ENCODE results near the gene RPL23.

The RPL23 gene

DNA sequence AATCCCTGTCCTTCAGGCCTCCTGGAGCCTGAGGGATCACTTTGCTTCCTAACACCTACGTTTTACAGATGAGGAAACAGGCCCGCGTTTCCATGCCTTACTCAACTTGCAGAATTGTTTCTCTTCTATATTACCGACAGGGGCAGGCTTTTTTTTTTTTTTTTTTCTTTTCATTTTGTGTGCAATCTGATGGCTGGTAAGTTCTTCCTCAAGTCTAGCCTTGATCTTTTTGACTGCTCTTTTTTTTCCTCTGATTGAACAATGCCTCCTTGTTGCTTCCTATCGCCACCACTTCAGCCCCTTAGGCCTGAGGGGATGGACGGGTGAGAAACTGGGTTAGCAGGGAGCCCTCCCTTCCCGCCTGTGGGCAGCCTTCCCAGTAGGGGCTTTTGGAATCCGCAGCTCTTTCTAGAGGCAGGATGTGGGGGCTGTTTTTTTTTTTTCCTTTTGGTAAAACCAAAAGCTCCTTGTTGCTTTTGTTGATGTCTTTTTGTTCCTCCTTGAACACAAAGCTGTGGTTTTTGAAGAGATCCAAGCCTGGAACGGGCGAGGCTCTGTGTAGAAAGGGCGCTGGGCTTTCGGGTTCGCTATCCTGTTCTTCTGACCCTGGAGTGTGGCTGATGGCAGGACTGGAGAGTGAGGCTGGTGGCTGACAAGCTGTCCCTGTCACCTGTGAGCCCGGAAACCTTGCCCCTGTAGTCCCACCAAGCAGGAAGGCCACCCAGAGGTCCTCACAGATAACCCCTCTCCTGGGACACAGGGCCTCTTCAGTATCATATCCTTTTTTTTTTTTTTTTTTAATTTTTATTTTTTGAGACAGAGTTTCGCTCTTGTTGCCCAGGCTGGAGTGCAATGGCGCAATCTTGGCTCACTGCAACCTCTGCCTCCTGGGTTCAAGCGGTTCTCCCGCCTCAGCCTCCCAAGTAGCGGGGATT, 30.3 kb upstream of the RPL23 start:
- no peak for DNase-seq

DNA sequence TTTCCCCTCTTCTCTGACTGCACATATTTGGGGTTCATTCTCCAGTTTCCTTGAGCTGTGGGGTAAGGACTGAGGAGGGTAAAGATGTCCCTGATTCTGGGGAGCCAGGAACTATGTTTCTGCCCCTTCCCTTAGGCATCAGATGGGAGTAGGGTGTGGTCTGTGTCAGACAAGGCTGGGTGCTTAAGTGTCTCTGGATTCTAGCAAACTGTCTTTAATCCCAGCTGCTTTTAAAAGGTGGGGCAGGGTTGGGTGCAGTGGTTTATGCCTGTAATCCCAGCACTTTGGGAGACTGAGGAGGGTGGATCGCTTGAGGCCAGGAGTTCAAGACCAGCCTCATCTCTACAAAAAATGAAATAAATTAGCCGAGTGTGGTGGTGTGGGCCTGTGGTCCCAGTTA, 29.3 kb upstream of the RPL23 start:
- DNase-seq = no peak

DNA sequence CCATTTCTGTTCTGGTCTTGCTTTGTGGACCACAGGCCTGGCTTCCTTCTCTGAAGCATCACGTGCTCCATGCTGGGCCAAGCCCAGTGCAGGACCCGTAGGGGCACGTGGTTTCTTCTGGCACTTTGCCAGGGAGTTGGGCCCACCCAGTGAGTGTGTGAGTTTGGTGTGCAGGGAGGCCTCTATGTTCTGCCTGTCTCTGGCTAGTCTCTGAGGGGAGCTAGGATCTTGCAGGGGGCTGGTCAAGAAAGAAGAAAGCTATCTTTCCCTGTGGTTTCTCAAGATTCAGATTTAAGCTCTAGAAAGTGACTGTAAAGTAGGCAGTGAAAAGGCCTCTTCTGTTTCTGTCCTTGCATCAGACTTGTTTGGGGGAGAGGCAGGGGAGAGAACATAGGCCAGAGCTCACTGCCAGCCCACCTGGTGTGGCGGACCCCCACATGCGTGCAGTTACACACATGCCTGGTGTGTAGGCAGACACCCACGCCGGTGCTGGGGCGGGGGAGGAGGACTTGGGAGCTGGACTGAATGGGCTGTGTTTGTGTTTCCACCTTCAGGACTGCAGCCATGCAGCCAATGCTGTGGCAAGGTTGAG, 28.2 kb upstream of the RPL23 start:
- DNase-seq = no peak

DNA sequence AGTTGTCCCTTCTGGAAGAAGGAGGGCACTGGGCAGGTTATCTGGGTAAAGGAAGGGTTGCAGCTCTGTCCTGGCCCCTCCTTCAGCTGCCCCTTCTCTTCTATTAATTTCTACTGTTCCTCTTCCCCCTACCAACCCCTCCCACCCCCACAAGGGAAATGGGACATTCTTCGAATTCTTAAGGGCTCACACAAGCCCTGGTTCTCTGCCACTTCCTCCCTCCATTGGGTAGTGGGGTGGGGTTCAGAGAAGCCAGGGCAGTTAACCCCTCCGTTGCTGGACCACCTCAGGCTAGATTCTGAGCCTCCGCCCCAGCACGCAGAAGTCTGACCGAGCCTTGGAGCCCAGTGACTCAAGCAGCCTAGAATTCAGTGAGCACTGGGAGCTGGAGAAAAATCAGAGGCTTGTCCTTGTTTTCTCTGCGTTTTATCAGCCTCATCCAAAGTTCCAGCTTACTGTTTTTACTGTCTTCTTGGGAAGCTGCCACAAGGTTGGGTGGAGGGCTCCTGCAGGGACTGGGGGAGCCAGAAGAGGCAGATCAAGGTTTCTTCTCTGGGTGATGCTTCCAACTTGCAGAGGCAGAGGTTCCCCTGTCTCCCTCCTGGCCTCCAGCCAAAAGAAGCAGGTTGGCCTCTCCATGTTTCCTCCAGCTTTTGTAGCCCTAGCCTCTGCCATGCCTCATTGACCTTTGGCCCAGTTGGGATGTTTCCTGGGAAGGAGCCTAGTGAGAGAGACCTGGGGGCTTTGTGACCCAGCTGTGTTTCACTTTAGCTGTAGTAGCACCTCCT, 26.6 kb upstream of the RPL23 start:
- DNase-seq = no peak

DNA sequence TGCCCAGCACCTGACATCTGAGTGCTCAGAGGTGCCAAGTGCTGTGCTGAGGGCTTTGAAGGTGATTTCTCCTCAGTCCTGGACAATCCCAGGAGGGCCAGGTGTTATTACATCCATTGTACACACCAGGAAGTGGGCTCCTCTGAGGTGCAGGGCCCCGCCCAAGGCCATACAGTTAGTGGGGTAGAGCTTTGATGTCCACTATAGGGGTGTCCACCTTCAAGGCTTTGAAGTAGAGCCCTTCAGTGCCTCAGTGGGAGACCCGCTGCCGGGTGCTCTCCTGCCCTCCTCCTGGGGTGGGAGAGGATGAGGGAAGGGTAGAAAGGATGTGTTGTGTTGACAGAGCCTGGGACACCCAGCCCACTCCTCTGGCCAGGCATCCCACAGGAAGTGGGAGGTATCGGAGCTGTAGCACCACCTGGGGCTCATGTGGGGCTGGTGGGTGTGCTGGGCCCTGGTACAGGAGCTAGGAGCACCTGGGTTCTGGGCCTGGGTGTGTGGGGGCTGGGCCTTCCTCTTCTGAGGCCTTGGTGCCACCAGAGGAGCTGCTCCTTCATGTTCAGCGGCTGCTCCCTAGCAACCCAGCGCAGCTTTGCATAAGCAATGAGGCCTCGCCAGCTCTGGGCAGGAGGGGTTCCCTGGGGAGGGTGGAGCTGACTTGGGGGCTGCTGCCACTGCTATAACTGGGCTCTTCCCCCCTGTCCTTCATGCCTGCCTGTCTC, 23.8 kb upstream of the RPL23 start:
- no peak for DNase-seq

DNA sequence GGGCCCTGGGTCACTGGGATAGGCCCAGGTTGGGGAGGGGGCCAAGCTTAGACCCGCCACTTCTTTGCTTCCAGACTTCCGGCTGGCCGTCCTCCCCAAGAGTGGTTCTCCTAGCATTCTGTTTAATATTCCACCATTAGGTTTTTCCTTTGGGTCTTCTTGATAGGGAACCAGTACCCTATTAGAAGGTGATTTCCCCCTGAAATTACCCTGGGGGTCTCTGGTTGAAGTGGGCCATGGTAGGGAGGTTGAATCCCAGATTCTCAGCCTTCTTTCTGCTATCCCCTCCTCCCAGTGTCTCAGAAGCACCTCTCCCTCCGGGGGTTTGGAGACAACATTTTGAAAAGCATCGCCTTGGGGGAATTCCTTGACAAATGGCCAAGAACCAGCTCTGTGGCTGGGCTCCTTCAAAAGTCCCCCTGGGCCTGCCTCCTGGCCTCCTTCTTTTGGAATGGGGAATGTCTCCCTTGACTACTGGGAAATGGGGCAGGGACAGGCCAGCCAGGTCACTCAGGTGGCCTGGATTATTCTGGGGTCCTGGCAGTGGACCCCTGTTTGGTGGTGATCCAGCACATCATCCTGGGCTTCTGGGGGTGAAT, 22.1 kb upstream of the RPL23 start:
- DNase-seq = no peak

DNA sequence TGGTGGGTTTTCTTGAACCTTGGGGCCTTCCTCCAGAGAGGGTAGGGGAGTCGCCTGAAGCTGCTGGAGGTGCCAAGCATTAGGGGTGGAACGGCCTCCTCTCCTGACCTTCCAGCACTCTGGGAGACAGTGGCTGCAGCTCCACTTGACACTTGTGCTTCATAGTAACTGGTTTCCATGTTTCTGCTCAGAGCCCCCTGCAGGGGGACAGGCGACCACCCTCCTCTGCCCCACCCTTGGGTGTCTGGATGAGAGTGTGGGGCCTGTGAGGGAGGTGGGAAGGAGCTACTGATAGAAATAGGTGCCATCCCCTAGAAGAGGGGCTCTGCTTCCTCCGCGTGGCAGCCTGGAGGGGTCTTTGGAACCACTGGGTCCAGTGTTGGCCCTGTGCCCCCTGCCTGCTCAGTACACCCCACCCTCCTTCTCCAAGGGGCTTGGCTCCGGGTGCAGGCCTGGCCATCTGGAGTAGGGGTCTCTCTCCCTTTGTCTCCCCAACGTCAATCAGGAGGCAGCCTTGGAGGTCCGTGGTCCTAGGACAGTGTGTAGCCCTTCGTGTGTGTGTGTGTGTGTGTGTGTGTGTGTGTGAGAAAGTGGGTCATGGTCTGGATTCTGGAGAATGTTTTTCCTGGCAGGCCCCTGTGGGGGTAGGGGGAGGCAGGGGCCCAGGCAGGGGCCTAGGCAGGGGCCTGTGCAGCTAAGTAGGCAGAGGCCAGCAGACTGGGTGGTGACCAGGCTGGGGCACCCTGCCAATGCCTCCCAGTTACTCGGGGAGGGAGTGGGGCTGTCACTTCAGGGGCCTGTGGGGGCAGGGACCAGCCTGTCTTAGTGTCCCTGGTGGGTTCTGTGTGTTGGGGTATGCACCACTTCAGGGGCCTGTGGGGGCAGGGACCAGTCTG, 21.2 kb upstream of the RPL23 start:
- no peak for DNase-seq

DNA sequence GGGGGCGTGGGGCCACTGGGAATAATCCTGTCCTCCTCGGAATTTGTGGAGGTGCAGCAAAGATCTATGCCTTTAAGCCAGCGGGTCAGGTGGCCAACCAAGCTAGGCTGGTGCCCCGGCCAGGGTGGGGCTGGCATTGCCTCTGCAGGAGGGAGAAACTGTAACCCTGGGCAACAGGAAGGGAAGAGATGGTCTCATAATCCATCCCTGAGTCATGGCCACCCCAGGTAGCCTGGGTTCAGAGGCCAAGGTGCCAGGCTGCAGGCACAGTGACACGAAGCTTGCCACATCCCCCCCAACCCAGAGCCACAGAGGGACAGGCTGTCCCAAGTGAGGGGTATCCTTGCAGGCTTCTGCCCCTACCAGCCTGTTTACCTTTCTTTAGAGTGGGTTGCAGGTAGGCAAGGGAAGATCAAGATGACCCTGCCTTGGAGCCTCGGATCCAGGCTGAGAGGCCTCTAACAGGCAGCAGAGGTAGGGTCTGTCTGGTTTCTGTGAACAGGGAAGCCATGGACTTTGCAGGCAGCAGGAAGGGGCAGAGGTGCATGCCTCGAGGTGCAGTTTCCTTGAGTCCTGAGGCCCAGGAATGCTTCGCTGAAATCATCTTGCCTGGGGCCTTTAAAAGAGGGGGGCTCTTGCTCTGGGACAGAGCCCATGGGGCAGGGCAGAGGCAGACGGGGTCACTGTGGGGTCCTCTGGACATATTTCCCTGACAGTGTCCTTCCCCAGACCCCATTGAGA, 20.3 kb upstream of the RPL23 start:
- no peak for DNase-seq

DNA sequence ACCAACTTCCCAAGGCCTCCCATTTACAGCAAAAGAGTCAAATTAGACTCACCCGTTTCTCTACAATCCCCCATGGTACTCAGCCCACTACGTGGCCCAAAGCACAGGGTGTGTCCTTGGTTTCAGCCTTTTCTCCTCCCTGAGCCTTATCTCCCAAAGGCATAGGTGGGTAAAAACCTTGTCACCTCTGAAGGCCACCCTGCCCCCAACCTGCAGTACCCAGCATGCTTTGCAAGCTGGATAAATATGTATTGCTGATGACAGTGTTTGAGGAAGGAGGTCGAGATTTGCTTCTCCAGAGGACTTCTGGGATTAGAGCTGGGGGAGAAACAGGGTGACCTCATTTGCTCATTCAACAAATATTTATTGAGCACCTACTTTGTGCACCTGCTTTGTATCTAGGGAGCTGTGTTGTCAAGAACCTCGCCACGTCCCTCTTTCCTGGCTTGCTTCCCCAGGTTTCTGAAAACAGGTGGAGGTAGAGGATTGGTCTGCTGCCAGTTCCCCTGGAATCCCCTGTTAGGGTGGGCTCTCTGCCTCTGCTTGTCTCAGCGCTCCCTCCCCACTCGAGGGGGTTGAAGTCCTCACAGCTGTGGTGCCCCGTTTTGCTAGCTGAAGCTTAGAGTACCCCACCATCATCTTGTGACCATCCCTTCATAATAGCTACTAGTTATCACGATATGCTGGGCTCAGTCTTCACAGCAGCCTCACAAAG, 19.3 kb upstream of the RPL23 start:
- DNase-seq = no peak

DNA sequence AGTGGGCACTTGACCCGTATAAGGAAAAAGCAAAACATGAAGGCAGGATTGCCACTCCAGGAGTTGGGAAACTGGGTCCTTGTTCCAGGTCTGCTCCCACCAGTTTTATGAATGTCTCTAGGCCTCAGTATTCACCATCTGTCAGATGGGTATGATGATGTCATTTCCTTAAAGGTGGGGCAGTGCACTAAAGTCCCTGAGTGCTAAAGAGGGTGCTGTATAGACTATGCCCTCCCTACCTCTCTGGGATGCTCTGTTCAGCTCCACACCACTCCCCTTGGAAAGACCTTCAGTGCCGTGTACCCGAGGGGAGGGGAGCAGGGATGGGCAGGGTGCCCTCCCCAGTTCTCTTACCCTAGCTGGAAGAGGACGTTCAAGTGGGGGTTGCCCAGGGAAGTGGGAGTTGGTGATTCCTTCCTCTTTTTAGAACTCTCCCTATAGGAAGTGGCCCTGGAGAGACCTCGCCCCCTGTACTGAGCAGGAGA, 18.5 kb upstream of the RPL23 start:
- no peak for DNase-seq

DNA sequence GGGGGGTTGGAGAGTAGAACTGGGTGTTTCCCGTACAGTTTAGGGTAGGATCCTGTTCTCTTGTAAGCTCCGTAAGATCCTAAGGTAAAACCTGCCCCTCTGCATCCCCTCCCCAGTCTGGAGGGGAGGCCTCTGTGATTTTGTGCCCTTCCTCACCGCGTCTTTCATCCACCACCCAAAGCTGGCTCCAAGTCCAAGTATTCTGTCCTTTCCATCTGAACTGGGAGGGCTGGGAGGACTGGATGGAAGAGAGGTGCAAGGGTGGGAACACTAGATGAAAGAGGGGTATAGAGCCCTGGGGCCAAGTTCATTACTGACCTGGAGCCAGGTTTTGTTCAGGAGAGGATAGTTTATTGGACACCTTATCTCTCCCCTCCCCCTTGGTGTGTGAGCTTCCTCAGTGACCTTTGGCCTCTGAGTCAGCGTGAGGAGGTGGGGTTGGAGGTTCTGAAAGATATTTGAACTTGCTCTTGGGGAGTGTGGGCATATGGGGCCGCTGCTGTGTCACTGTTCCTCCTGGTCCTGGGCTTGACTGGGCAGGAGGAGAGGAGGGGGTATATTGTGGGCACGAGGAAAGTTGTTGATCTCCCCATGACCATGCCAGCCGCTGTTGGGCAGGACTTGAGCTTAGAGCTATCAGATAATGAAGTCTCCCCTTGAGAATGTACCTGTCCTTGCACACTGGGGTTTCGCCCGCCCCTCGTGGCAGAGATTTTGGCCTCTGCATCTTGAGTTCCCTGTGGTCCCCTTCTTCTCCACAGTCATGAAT, 17.9 kb upstream of the RPL23 start:
- DNase-seq = peak; percentile 48

DNA sequence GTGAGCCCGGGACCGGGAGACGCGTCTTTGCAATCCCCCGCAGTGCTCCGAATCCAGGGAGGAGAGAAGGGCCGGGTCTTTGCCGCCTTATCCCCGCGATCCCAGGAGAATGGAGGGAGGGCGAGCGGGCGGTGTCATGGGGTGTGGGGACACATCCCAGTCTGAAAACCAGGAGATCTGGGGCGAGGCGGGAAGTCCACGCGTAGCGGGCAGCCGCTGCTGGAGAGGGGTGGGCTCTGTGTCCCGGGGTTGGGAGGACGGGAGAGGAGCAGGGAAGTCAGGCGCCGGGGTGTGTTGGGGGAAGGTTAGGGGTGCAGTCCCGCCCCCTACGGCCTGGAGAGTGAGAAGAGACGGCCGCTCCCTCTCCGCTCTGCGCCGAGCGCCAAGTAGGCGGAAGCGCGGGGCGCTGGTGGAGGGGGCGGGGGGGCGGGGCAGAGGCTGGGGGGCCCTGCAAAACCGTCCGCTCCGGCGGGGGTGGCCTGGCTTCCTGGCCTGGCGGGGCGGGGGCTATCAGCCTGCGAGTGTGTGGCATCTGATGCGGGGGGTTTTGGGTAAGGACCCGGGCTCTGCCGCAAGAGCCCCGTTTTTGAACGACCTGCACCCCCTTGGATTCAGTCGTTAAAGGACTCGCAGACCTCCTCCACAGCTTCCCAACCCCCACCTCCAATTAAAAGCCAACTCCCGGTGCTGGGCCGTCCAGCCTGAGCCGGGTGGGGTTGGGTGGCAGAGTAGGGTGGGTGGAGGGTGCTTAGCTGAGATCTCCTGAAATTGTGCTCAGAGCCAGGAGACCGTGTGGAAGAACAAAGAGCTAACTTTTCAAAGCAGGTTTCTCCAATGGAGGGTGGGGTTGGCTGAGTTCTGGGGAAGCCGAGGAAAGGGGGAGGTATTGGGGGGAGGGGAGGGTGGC, 17.0 kb upstream of the RPL23 start:
- no peak for DNase-seq

DNA sequence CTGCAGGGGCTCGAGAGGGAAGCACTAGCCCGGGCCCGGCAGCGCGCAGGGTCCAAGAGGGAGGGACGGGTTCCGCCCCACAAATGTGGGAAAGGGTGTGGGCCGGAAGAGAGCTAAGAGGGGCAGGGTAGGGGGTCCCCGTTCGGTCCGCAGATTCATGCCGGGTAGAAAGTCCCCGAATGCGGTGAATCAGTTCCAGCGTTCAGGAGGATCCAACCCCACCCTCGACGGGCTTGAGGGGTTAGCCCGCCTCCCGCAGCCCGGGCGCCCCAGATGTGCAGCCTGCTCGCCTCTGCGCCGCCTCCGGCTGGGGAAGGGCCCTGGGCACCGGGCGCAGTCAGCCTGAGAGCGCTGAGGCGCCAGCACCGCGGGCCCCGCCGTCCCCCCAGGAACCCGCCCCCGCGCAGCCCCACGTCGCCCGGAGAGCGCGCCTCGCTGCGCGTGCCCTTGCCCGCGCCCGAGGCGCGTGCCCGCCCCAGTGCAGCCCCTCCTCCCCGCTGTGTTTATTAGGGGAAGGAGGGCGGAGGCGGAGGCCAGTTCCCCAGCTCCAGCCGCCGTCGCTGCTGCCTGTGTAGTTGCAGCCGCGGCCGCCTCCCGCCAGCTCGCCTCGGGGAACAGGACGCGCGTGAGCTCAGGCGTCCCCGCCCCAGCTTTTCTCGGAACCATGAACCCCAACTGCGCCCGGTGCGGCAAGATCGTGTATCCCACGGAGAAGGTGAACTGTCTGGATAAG, 16.2 kb upstream of the RPL23 start, which contains the start of gene LASP1:
TSS of gene LASP1 (plus strand) at position 533 of the 733 bp plus-strand sequence. CDS start at position 665, 132 bp downstream.
- DNase-seq = peak; percentile 87

DNA sequence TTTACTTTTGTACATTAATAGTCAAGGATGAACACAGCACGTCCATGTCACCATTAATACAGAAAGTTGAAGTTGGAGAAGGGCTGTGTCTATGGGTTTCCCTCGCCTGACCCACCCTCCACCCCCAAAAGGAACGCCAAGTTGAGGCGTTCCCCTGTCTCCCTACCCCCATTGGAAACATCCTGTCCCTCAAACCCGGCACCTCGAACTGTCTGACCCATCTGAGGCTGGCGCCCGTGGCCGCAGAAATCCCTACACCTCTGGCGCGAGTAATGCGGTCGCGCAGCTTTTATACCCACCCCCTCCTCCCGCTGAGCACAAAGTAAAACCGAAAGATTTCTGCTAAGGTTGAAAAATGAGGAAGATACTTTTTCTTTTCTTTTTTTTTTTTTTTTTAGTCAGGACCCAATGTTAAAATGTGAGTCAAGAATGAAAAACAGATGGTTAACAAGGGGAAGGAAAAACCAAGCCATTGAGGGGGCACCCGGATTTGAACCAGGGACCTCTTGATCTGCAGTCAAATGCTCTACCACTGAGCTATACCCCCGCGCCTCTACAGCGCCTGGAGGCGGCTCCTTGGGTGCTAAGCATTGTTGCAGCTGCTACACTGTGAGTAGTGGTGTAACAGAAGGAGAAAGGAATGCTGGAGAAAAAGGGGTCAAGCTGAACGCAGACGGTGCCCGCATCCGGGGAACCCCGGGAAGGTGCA, 15.4 kb upstream of the RPL23 start:
- DNase-seq = peak; percentile 74

DNA sequence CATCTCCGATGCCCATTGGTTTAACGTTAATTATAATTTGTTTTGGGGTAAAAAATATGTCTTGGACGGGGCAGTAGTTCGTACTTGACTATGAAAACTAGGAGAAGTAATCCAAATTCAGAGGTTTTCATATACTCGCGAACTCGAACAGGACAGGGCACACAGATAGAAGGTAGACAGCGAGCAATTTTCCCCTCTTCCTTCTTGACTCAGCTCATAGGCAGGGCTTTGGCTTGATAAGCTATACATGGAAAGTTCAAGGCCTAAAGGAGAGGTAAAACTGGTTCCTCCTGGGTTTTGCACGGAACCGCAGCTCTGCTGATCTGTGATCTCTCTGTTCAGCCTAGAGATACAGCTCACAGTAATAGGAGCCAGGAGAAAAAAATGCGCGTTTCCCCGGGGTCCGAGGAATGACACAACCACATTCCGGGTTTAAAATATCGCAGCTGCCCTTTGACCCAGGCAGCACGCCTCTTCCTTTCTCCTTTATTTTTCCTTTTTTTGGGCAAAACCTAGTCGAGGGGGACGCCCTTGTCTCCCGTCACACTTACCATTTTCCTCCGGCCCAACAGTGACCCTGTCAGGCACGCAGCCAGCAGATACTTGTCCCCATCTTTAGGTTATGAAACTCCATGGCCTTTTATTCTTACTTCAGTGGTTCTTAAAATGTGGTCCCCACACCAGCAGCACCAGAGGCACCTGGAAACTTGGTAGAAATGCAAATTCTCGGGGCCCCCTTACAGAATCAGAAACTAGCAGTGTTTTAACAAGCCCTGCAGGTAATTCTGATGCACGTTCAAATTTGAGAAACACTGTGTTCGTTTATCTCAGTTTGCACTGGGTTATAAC, 14.7 kb upstream of the RPL23 start:
- no peak for DNase-seq
